ENCODE results near the gene REEP6.

The REEP6 gene

DNA sequence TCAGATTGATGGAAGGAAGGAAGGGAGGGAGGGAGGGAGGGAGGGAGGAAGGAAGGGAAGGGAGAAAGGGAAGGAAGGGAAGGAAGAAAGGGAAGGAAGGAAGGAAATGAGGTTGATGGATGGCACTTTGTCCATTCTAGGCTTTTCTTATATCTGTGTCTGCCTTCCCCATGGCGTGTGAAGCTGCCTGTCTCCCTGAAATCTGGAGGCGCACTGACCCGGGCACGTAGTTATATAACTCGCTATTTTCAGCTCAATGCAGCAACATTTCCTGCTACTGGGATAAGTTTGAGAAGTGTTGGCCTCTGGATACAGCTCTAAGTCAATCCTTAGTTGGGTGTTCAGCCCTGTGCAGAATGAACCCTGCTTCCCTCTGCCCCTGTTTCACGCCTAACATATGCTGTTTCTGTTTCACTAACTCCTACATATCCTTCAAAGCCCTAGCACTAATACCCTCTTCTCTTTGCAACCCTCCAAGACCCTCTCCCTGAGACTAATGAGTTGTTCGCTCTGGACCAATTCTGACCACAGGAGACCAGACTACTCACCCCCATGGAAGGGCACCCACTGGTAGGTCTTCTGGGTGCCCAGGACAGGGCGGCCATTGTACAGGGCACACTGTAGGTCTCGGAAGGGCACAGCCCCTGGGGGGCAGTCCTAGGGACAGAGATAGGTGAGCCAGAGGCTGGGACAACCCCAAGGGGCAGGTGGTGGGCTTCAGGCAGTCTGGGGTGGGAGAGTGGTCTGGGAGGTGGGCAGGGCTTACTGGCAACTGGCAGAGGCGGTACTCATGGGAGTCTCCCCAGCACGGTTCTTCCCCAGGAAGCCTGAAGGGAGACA lies 18.8 kb downstream of the REEP6 start:
- Histone ChIP-seq H3K27ac (no peak overlapping the region), H4K20me1 (ENCODE audit: insufficient read depth) (no peaks in the 10 kb centered on the region), H3K4me1 (ENCODE audit: low read depth, poor library complexity, severe bottlenecking) (peaks cover 6% of the 10 kb centered on the region), H3K79me2 (ENCODE audit: insufficient read depth, low read depth) (no peaks in the 10 kb centered on the region), H3K9ac (no peak overlapping the region), H3K36me3 (ENCODE audit: insufficient read depth) (no peaks in the 10 kb centered on the region), H3K4me3 (IDR thresholded peaks at IDR 0.05; ENCODE audit: insufficient read depth, low read depth, low read length) (no peak overlapping the region), H3K4me2 (no peak overlapping the region), H3K27me3 (ENCODE audit: insufficient read depth, low read depth) (peaks cover 56% of the 10 kb centered on the region), H2AFZ (ENCODE audit: low read depth) (no peak overlapping the region)
- TF ChIP-seq, protein P1, sequence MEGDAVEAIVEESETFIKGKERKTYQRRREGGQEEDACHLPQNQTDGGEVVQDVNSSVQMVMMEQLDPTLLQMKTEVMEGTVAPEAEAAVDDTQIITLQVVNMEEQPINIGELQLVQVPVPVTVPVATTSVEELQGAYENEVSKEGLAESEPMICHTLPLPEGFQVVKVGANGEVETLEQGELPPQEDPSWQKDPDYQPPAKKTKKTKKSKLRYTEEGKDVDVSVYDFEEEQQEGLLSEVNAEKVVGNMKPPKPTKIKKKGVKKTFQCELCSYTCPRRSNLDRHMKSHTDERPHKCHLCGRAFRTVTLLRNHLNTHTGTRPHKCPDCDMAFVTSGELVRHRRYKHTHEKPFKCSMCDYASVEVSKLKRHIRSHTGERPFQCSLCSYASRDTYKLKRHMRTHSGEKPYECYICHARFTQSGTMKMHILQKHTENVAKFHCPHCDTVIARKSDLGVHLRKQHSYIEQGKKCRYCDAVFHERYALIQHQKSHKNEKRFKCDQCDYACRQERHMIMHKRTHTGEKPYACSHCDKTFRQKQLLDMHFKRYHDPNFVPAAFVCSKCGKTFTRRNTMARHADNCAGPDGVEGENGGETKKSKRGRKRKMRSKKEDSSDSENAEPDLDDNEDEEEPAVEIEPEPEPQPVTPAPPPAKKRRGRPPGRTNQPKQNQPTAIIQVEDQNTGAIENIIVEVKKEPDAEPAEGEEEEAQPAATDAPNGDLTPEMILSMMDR (conservative IDR thresholded peaks at IDR 0.05; ENCODE audit: low read depth, low read length) = no peak

DNA sequence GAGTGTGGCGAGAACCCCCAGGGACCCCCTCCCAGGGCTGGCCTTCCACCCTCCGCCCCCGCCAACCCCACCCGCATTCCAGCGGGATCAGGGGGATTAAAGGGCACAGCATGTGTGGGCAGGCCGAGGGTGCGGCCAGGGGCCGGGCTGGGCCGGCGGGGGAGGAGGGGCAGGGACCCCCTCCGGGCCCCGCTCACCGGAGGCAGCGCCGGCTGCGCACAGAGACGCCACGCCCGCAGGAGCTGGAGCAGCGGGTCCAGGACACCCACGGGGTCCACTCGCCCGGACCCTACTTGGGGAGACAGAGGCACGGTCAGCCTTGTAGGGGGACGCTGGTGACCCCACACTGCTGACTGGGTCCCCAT lies 19.4 kb downstream of the REEP6 start:
- TF ChIP-seq, protein P1 (conservative IDR thresholded peaks at IDR 0.05; ENCODE audit: low read depth, low read length) = no peak
- Histone ChIP-seq H3K4me2 (no peak overlapping the region), H3K27ac (no peak overlapping the region), H4K20me1 (ENCODE audit: insufficient read depth) (no peaks in the 10 kb centered on the region), H2AFZ (ENCODE audit: low read depth) (no peak overlapping the region), H3K4me3 (IDR thresholded peaks at IDR 0.05; ENCODE audit: insufficient read depth, low read depth, low read length) (no peak overlapping the region), H3K4me1 (ENCODE audit: low read depth, poor library complexity, severe bottlenecking) (peaks cover 6% of the 10 kb centered on the region), H3K79me2 (ENCODE audit: insufficient read depth, low read depth) (no peaks in the 10 kb centered on the region), H3K27me3 (ENCODE audit: insufficient read depth, low read depth) (peaks cover 53% of the 10 kb centered on the region), H3K9ac (no peak overlapping the region), H3K36me3 (ENCODE audit: insufficient read depth) (no peaks in the 10 kb centered on the region)

DNA sequence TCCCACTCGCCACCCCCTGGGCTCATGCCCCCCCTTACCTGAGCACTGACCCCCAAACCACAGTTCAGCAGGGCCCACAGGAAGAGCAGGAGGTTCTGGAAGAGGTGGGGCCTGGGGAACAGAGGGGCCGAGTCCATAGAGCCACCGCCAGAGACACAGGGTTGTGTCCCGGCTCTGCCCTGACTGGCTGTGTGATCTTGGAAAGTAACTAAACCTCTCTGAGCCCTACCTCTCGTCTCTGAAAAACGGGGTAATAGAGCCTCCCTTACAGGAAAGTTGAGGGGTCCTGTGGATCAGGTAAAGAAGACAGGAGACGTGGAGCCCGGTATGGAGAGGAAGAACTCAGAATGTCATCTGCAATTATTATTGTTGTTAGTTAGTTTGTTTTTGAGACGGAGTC lies 19.8 kb downstream of the REEP6 start:
- H4K20me1 ChIP-seq (ENCODE audit: insufficient read depth) = no peaks in the 10 kb centered on the region
- no peaks in the 10 kb centered on the region for H3K79me2 ChIP-seq (ENCODE audit: insufficient read depth, low read depth)
- H3K36me3 ChIP-seq (ENCODE audit: insufficient read depth) = no peaks in the 10 kb centered on the region
- H3K4me3 ChIP-seq (IDR thresholded peaks at IDR 0.05; ENCODE audit: insufficient read depth, low read depth, low read length) = no peak overlapping the region
- no peak overlapping the region for H2AFZ ChIP-seq (ENCODE audit: low read depth)
- TF ChIP-seq, protein P1 (conservative IDR thresholded peaks at IDR 0.05; ENCODE audit: low read depth, low read length) = no peak
- no peak overlapping the region for H3K9ac ChIP-seq
- no peak overlapping the region for H3K27ac ChIP-seq
- H3K27me3 ChIP-seq (ENCODE audit: insufficient read depth, low read depth) = peaks cover 50% of the 10 kb centered on the region
- H3K4me1 ChIP-seq (ENCODE audit: low read depth, poor library complexity, severe bottlenecking) = peaks cover 6% of the 10 kb centered on the region
- H3K4me2 ChIP-seq = no peak overlapping the region

DNA sequence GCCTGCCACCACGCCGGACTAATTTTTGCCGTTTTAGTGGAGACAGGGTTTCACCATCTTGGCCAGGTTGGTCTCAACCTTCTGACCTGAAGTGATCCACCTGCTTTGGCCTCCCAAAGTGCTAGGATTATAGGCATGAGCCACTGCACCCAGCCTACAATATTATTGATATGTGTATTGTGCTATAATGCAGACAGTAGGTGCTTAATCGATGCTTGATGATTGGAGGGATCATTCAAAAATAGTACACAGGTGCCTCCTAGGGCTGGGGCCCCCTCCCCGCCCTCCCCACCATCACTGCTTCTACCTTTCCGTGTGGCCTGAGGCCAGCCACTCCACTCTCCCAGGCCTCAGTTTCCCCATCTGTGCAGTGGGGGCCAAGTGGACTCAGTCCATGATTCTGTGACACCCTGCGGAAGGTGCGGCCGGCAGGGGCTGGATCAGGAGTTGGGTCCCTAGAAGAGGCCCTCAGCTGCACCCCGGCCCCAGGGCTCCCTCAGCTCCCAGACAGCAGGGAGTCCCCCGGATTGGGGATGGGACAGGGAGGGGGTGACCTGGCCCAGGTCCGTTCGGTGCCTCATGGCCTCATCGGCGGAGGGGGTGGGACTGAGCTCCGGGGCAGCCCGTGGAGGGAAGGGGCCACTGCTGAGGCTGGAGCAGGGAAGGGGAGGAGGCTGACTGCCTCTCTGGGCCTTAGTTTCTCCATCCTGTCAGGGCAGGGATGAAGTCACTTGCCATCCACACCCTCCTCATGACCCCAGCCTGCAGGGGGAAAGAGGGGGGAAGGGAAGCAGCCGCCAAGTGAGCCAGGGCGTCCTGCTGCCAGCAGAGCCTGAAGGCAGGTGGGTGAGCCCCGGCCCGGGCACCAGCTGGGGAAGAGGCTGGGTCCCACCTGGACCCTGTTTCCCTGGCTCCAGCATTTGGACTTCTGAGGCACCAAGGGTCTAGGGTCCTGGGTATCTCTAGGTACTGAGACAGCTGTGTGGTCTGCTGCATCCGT lies 20.6 kb downstream of the REEP6 start:
- Histone ChIP-seq H3K27ac (no peak overlapping the region), H3K9ac (no peak overlapping the region), H2AFZ (ENCODE audit: low read depth) (no peak overlapping the region), H3K4me2 (peak overlapping the region; percentile 67; the same call in 1 of the 2 replicates), H3K4me1 (ENCODE audit: low read depth, poor library complexity, severe bottlenecking) (peaks cover 6% of the 10 kb centered on the region), H3K4me3 (IDR thresholded peaks at IDR 0.05; ENCODE audit: insufficient read depth, low read depth, low read length) (no peak overlapping the region), H4K20me1 (ENCODE audit: insufficient read depth) (no peaks in the 10 kb centered on the region), H3K36me3 (ENCODE audit: insufficient read depth) (no peaks in the 10 kb centered on the region), H3K79me2 (ENCODE audit: insufficient read depth, low read depth) (no peaks in the 10 kb centered on the region), H3K27me3 (ENCODE audit: insufficient read depth, low read depth) (peaks cover 44% of the 10 kb centered on the region)
- TF ChIP-seq, protein P1 (conservative IDR thresholded peaks at IDR 0.05; ENCODE audit: low read depth, low read length) = no peak
